K562 (cell line): ENCODE measurements around the gene SOS2. TPM values are rescaled to one million over a fixed set of nuclear protein-coding genes. Genes with fewer than 3 reads are reported as not detected.

Experiments used
- ATAC-seq: fragments of 200-7000 bp; cut with Tn5 transposase; 3 replicates; pipeline ENCODE4 v1.9.1; 2020; ENCODE audit warnings: moderate library complexity
- BruUV-seq: library from RNA; stranded (reverse); fragments of 400-500 nt; replicated peaks from 2 replicates; lab custom pipeline; 2021; lab: Mats Ljungman, UMichigan
- CTCF ChIA-PET: fragments of 300-600 bp; formaldehyde crosslinking; extraction: SDS; loops from one replicate; lab custom pipeline; 2021; ENCODE audit warnings: low intra/inter-chr PET ratio; lab: Yijun Ruan, JAX
- POLR2A ChIA-PET: fragments of 300-600, 350-650 bp; sonication (Branson Sonifier 250); formaldehyde crosslinking; extraction: SDS; loops from one replicate; lab custom pipeline; 2021; ENCODE audit warnings: antibody characterized with exemption, inconsistent platforms; lab: Yijun Ruan, JAX
- DNase-seq, 4 experiments: peaks; one replicate each; pipeline versions ENCODE4 v3.0.0 to v3.0.0-alpha.2; 2011 to 2018; ENCODE audit warnings: low spot score in 3 of 4, mixed read lengths in 3 of 4; ENCODE audit errors: extremely low read depth in 1 of 4
- FAIRE-seq: peaks from 2 replicates; lab custom pipeline; 2011; peaks lifted over from hg19 to GRCh38; lab: Jason Lieb, UNC
- H2AFZ ChIP-seq: 2 replicates; pipeline ENCODE4 v1.6.0; 2011; ENCODE audit warnings: low read depth, low read length, control low read depth, inconsistent platforms
- H3K27ac ChIP-seq: fragments of 200-600 bp; 3 replicates; pipeline ENCODE4 v1.8.0; 2011; ENCODE audit warnings: low read depth, mild to moderate bottlenecking, control low read depth, inconsistent platforms, low read length, moderate library complexity, mixed read lengths; ENCODE audit errors: extremely low read depth
- H3K27me3 ChIP-seq, 2 experiments: fragments of 300-600 bp in 1 of 2; 2 replicates in 1 of 2; 3 replicates in 1 of 2; pipeline versions ENCODE4 v1.6.0 to v1.8.0; 2011; ENCODE audit warnings: inconsistent platforms in 2 of 2, low read length in 2 of 2, mild to moderate bottlenecking in 1 of 2, mixed read lengths in 1 of 2, moderate library complexity in 1 of 2; ENCODE audit not compliant: control insufficient read depth in 2 of 2, insufficient read depth in 2 of 2
- H3K36me3 ChIP-seq: fragments of 300-600 bp; 3 replicates; pipeline ENCODE4 v1.8.0; 2011; ENCODE audit warnings: mild to moderate bottlenecking, low read length, inconsistent platforms; ENCODE audit not compliant: control insufficient read depth, insufficient read depth
- H3K4me1 ChIP-seq, 2 experiments: fragments of 200-600 bp in 1 of 2; replicated peaks in 1 of 2; 2 replicates in 1 of 2; 3 replicates in 1 of 2; pipeline versions ENCODE4 v1.5.1 to v1.8.0; 2011; ENCODE audit warnings: inconsistent platforms in 2 of 2, low read length in 2 of 2, mild to moderate bottlenecking in 1 of 2, mixed read lengths in 1 of 2, moderate library complexity in 1 of 2; ENCODE audit not compliant: control insufficient read depth in 2 of 2, insufficient read depth in 2 of 2
- H3K4me2 ChIP-seq: 2 replicates; pipeline ENCODE4 v1.6.1; 2011; ENCODE audit warnings: low read length, control low read depth, inconsistent platforms, mixed read lengths; ENCODE audit not compliant: insufficient read depth
- H3K4me3 ChIP-seq: fragments of 200-600 bp; sonication (generic), shearing (Covaris generic); 2 replicates; pipeline ENCODE4 v1.5.1; 2016; ENCODE audit warnings: control low read depth, inconsistent platforms
- H3K79me2 ChIP-seq: fragments of 200-600 bp; 3 replicates; pipeline ENCODE4 v1.8.0; 2011; ENCODE audit warnings: low read length, inconsistent platforms; ENCODE audit not compliant: control insufficient read depth, insufficient read depth
- H3K9ac ChIP-seq, 2 experiments: 2 replicates each; pipeline versions ENCODE4 v1.6.0 to v1.6.1; 2011; ENCODE audit warnings: low read depth in 2 of 2, low read length in 2 of 2, control low read depth in 1 of 2, inconsistent platforms in 1 of 2, mild to moderate bottlenecking in 1 of 2, mixed read lengths in 1 of 2; ENCODE audit not compliant: insufficient read depth in 1 of 2
- H3K9me1 ChIP-seq: one replicate; pipeline ENCODE4 v1.6.0; 2011; ENCODE audit warnings: inconsistent platforms, mild to moderate bottlenecking, low read length, moderate library complexity; ENCODE audit not compliant: control insufficient read depth, insufficient read depth
- H3K9me3 ChIP-seq: replicated peaks from 2 replicates; pipeline ENCODE4 v1.5.1; 2011; ENCODE audit warnings: low read depth, low read length, inconsistent platforms; ENCODE audit not compliant: control insufficient read depth, insufficient read depth
- H4K20me1 ChIP-seq: replicated peaks from 2 replicates; pipeline ENCODE4 v1.6.1; 2011; ENCODE audit warnings: low read length, inconsistent platforms, mixed read lengths; ENCODE audit not compliant: control insufficient read depth, insufficient read depth
- CBX5 ChIP-seq: IDR thresholded peaks from 2 replicates; pipeline ENCODE4 v1.6.1; 2014; ENCODE audit warnings: low read depth, borderline replicate concordance
- EGR1 ChIP-seq: fragments of 450-650 bp; conservative IDR thresholded peaks from 2 replicates; pipeline ENCODE4 v1.6.1; 2017; ENCODE audit warnings: mild to moderate bottlenecking
- EP400 ChIP-seq: fragments of 450-650 bp; IDR thresholded peaks from 2 replicates; pipeline ENCODE4 v1.6.1; 2017; ENCODE audit warnings: antibody characterized with exemption, mild to moderate bottlenecking, moderate library complexity
- FOXA1 ChIP-seq: fragments of 450-650 bp; IDR thresholded peaks from 2 replicates; pipeline ENCODE4 v1.6.1; 2016; ENCODE audit warnings: mild to moderate bottlenecking, borderline replicate concordance
- MECOM ChIP-seq: fragments of 250-450 bp; sonication (Bioruptor Pico); IDR thresholded peaks from 2 replicates; pipeline ENCODE4 v1.8.0; 2022; ENCODE audit warnings: inconsistent platforms
- MTA1 ChIP-seq: fragments of 450-650 bp; IDR thresholded peaks from 2 replicates; pipeline ENCODE4 v1.6.1; 2017; ENCODE audit warnings: borderline replicate concordance
- MXI1 ChIP-seq: IDR thresholded peaks from 2 replicates; pipeline ENCODE4 v1.6.1; 2011; ENCODE audit warnings: low read depth, mild to moderate bottlenecking, improper control_type of control experiment, low read length
- POLR2AphosphoS2 ChIP-seq: IDR thresholded peaks from 2 replicates; pipeline ENCODE4 v1.6.1; 2012; ENCODE audit warnings: low read length, improper control_type of control experiment
- RAD51 ChIP-seq: fragments of 450-650 bp; IDR thresholded peaks from 2 replicates; pipeline ENCODE4 v1.7.1; 2016; ENCODE audit warnings: low read depth, mild to moderate bottlenecking, borderline replicate concordance
- RBM17 ChIP-seq: fragments of 200-400 bp; formaldehyde crosslinking; IDR thresholded peaks from 2 replicates; pipeline ENCODE4 v1.6.1; 2017; ENCODE audit warnings: low read depth, mild to moderate bottlenecking, low read length, borderline replicate concordance
- SMAD3 ChIP-seq: fragments of 450-650 bp; formaldehyde crosslinking; conservative IDR thresholded peaks from 2 replicates; pipeline ENCODE4 v1.4.0; 2020; ENCODE audit warnings: mild to moderate bottlenecking
- STAT5B ChIP-seq: fragments of 250-450 bp; sonication (Bioruptor Pico); IDR thresholded peaks from 2 replicates; pipeline ENCODE4 v1.8.0; 2021; ENCODE audit warnings: mild to moderate bottlenecking, inconsistent platforms
- TFAM ChIP-seq: fragments of 250-450 bp; sonication (Bioruptor Pico); conservative IDR thresholded peaks from 2 replicates; pipeline ENCODE4 v1.5.0; 2021; ENCODE audit warnings: mild to moderate bottlenecking, moderate library complexity
- ZNF124 ChIP-seq: sonication (generic); formaldehyde crosslinking; IDR thresholded peaks from 2 replicates; pipeline ENCODE4 v1.8.1; 2022; ENCODE audit warnings: missing genetic modification reagents
- in situ Hi-C: fragments of 300-500 bp; cut with MboI; formaldehyde crosslinking; loops from 4 replicates; pipeline ENCODE4 v1.15.0; 2018; ENCODE audit warnings: inconsistent platforms, mixed read lengths
- intact Hi-C: fragments of 100-400 bp; cut with micrococcal nuclease; formaldehyde crosslinking; loops from 2 replicates; pipeline ENCODE4 v1.14.2; 2022
- polyA plus RNA-seq, 8 experiments: library from polyadenylated mRNA; depleted of rRNA in 4 of 8; stranded (reverse) in 5 of 8; unstranded in 3 of 8; fragments of >200 nt; fragmentation: Nextera tagmentation in 2 of 8; fragmentation: Illumina TruSeq in 1 of 8; extraction: Ambion mirVana in 2 of 8; extraction: Trizol in 1 of 8; gene quantifications; 2 replicates each; pipeline versions ENCODE4 v1.2.1 to v1.2.3, GENCODE V29; 2011 to 2014; ENCODE audit warnings: inconsistent platforms in 1 of 8, missing spikeins in 1 of 8
- total RNA-seq, 7 experiments: library from RNA; depleted of rRNA in 6 of 7; stranded (reverse); fragments of >200 nt in 6 of 7; fragmentation: Illumina TruSeq in 2 of 7; extraction: Trizol in 2 of 7; gene quantifications; 2 replicates each; pipeline versions ENCODE4 v1.2.1 to v1.2.3, GENCODE V29; 2011 to 2021; ENCODE audit warnings: low replicate concordance in 1 of 7
- TF ChIP-seq, protein P1 (sequence below): fragments of 450-650 bp; formaldehyde crosslinking; conservative IDR thresholded peaks from 2 replicates; pipeline ENCODE4 v1.4.0; 2022; ENCODE audit warnings: mild to moderate bottlenecking, missing genetic modification characterization
- TF ChIP-seq, protein P2 (sequence below): sonication (generic); formaldehyde crosslinking; IDR thresholded peaks from 2 replicates; pipeline ENCODE4 v1.8.1; 2023; ENCODE audit warnings: mild to moderate bottlenecking, missing genetic modification reagents
- TF ChIP-seq, protein P3 (sequence below): fragments of 250-450 bp; sonication (Bioruptor Pico); IDR thresholded peaks from 2 replicates; pipeline ENCODE4 v1.5.0; 2022; ENCODE audit warnings: mild to moderate bottlenecking
- TF ChIP-seq, protein P4 (sequence below): fragments of 450-650 bp; formaldehyde crosslinking; IDR thresholded peaks from 2 replicates; pipeline ENCODE4 v1.4.0; 2020; ENCODE audit warnings: mild to moderate bottlenecking

Gene SOS2
- total and polyA plus RNA-seq, 9 of the 15 experiments (the other 6 are each of a cell fraction or from before 2014, with no cell fraction given), result 2.2 to 13.1 (median 10.5) TPM

DNA sequence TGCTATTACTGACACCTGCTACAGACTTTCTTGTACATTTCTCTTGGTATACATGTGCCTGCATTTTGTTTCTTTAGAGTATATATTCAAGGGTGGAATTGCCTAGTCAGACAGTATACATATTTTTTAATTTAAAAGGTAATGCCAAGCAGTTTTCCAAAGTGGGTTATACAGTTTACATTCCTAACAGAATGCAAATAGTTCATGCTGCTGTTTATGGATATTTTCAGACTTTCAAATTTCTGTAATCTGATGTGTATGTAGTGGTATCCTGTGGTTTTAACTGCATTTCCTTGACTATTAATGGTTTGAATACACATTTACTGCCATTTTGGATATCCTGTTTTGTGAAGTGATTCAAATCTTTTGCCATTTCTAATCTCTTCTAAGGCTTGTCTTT, 59.5 kb downstream of the SOS2 start:
- Histone ChIP-seq H3K4me3 (no peak overlapping the region), H2AFZ (no peak overlapping the region), H3K27me3 (no peaks in the 10 kb centered on the region), H3K27ac (no peak overlapping the region), H3K4me2 (no peak overlapping the region), H3K9me1 (no peaks in the 10 kb centered on the region), H4K20me1 (no peaks in the 10 kb centered on the region), H3K36me3 (no peaks in the 10 kb centered on the region), H3K9ac (no peak overlapping the region), H3K79me2 (no peaks in the 10 kb centered on the region), H3K9me3 (no peaks in the 10 kb centered on the region), H3K4me1 (no peaks in the 10 kb centered on the region)
- intact Hi-C loops (no loop called here), in situ Hi-C loops (no loop called here)
- FAIRE-seq (no peak), ATAC-seq (no peak), DNase-seq (no peak)
- POLR2A ChIA-PET, result no interaction called here
- no TSS peak for BruUV-seq
- CTCF ChIA-PET, result no interaction called here
- TF ChIP-seq CBX5, result no peak
- TF ChIP-seq, protein P1, sequence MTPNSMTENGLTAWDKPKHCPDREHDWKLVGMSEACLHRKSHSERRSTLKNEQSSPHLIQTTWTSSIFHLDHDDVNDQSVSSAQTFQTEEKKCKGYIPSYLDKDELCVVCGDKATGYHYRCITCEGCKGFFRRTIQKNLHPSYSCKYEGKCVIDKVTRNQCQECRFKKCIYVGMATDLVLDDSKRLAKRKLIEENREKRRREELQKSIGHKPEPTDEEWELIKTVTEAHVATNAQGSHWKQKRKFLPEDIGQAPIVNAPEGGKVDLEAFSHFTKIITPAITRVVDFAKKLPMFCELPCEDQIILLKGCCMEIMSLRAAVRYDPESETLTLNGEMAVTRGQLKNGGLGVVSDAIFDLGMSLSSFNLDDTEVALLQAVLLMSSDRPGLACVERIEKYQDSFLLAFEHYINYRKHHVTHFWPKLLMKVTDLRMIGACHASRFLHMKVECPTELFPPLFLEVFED, result no peak
- no peak for TF ChIP-seq MTA1
- TF ChIP-seq TFAM (CRISPR knock-in tag), result no peak
- TF ChIP-seq, protein P2, sequence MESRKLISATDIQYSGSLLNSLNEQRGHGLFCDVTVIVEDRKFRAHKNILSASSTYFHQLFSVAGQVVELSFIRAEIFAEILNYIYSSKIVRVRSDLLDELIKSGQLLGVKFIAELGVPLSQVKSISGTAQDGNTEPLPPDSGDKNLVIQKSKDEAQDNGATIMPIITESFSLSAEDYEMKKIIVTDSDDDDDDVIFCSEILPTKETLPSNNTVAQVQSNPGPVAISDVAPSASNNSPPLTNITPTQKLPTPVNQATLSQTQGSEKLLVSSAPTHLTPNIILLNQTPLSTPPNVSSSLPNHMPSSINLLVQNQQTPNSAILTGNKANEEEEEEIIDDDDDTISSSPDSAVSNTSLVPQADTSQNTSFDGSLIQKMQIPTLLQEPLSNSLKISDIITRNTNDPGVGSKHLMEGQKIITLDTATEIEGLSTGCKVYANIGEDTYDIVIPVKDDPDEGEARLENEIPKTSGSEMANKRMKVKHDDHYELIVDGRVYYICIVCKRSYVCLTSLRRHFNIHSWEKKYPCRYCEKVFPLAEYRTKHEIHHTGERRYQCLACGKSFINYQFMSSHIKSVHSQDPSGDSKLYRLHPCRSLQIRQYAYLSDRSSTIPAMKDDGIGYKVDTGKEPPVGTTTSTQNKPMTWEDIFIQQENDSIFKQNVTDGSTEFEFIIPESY, result no peak
- TF ChIP-seq, protein P3, sequence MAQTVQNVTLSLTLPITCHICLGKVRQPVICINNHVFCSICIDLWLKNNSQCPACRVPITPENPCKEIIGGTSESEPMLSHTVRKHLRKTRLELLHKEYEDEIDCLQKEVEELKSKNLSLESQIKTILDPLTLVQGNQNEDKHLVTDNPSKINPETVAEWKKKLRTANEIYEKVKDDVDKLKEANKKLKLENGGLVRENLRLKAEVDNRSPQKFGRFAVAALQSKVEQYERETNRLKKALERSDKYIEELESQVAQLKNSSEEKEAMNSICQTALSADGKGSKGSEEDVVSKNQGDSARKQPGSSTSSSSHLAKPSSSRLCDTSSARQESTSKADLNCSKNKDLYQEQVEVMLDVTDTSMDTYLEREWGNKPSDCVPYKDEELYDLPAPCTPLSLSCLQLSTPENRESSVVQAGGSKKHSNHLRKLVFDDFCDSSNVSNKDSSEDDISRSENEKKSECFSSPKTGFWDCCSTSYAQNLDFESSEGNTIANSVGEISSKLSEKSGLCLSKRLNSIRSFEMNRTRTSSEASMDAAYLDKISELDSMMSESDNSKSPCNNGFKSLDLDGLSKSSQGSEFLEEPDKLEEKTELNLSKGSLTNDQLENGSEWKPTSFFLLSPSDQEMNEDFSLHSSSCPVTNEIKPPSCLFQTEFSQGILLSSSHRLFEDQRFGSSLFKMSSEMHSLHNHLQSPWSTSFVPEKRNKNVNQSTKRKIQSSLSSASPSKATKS, result no peak
- no peak for TF ChIP-seq MXI1
- TF ChIP-seq EGR1, result no peak
- TF ChIP-seq EP400, result no peak
- TF ChIP-seq MECOM, result no peak
- TF ChIP-seq, protein P4, sequence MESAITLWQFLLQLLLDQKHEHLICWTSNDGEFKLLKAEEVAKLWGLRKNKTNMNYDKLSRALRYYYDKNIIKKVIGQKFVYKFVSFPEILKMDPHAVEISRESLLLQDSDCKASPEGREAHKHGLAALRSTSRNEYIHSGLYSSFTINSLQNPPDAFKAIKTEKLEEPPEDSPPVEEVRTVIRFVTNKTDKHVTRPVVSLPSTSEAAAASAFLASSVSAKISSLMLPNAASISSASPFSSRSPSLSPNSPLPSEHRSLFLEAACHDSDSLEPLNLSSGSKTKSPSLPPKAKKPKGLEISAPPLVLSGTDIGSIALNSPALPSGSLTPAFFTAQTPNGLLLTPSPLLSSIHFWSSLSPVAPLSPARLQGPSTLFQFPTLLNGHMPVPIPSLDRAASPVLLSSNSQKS, result no peak
- no peak for TF ChIP-seq FOXA1
- no peak for TF ChIP-seq SMAD3 (CRISPR knock-in tag)
- TF ChIP-seq RAD51, result no peak
- no peak for TF ChIP-seq ZNF124 (CRISPR knock-in tag)
- TF ChIP-seq STAT5B (CRISPR knock-in tag), result no peak
- TF ChIP-seq POLR2AphosphoS2, result no peak
- TF ChIP-seq RBM17, result no peak
